Right atrium auricular region (tissue), 2 donors: ENCODE data around the gene RNLS. TPM values are rescaled to one million over a fixed set of nuclear protein-coding genes. Genes with fewer than 3 reads are reported as not detected.

Experiments
- DNase-seq: peaks from one replicate; pipeline ENCODE4 v3.0.0-alpha.2; 2019; ENCODE audit warnings: low spot score
- H3K27ac ChIP-seq, 2 donors: fragments of 200-600 bp; sonication (generic); 1 replicate in 1 of 2; 2 replicates in 1 of 2; pipeline ENCODE4 v1.5.1; 2016 to 2019
- H3K27me3 ChIP-seq, 2 donors: fragments of 200-600 bp; sonication (generic); one replicate each; pipeline versions ENCODE4 v1.5.1 to v1.6.0; 2017 to 2019
- H3K36me3 ChIP-seq: fragments of 200-600 bp; sonication (generic); one replicate; pipeline ENCODE4 v1.5.1; 2016
- H3K4me1 ChIP-seq, 2 donors: fragments of 200-600 bp; sonication (generic); one replicate each; pipeline versions ENCODE4 v1.5.1 to v1.6.0; 2017 to 2019
- H3K4me3 ChIP-seq, 2 donors: fragments of 200-600 bp; sonication (generic); 1 replicate in 1 of 2; 2 replicates in 1 of 2; pipeline ENCODE4 v1.5.1; 2017 to 2019; ENCODE audit warnings: mild to moderate bottlenecking in 1 of 2, moderate library complexity in 1 of 2
- H3K9me3 ChIP-seq, 2 donors: fragments of 200-600 bp; sonication (generic); one replicate each; pipeline ENCODE4 v1.5.1; 2019
- total RNA-seq, 2 donors: library from RNA; depleted of rRNA; stranded (reverse); fragments of >200 nt; gene quantifications; one replicate each; pipeline ENCODE4 v1.1.0, GENCODE V29; 2016
- TF ChIP-seq, protein P1 (sequence below), 2 donors: fragments of 200-600 bp; sonication (generic); IDR thresholded peaks; one replicate each; pipeline ENCODE4 v1.5.1; 2019; ENCODE audit warnings: antibody characterized with exemption in 2 of 2

Gene RNLS
- total RNA-seq, 2 donors from 2014 or later: 14.9 to 26.8 TPM

DNA sequence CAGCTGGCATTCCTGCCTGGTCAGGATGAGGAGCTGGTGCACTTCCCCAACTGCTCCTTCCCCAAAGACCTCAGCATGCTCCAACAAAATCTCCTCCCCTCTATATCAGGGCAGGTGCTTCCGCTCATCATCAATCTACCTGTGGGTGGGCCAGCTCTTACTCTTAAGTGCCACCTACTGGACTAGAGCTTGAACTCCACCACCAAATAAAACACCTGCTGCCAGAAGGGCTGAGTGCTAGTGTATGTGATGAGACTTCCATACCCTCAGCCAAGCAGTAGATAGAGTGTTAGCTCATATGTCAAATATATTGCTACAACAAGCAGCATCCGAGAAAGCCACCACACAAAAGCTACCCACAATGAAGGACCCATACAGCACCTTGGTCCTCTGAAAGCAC is 264.3 kb downstream of the RNLS start:
- peaks cover 0 to 30% of the 10 kb centered on the region in 2 donors for H3K9me3 ChIP-seq
- no peak overlapping the region for H3K4me3 ChIP-seq
- H3K27me3 ChIP-seq: no peaks in the 10 kb centered on the region
- H3K4me1 ChIP-seq: no peaks in the 10 kb centered on the region
- no peaks in the 10 kb centered on the region for H3K36me3 ChIP-seq
- TF ChIP-seq, protein P1, sequence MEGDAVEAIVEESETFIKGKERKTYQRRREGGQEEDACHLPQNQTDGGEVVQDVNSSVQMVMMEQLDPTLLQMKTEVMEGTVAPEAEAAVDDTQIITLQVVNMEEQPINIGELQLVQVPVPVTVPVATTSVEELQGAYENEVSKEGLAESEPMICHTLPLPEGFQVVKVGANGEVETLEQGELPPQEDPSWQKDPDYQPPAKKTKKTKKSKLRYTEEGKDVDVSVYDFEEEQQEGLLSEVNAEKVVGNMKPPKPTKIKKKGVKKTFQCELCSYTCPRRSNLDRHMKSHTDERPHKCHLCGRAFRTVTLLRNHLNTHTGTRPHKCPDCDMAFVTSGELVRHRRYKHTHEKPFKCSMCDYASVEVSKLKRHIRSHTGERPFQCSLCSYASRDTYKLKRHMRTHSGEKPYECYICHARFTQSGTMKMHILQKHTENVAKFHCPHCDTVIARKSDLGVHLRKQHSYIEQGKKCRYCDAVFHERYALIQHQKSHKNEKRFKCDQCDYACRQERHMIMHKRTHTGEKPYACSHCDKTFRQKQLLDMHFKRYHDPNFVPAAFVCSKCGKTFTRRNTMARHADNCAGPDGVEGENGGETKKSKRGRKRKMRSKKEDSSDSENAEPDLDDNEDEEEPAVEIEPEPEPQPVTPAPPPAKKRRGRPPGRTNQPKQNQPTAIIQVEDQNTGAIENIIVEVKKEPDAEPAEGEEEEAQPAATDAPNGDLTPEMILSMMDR (IDR thresholded peaks at IDR 0.05): no peak
- H3K27ac ChIP-seq: no peak overlapping the region
- DNase-seq: no peak

DNA sequence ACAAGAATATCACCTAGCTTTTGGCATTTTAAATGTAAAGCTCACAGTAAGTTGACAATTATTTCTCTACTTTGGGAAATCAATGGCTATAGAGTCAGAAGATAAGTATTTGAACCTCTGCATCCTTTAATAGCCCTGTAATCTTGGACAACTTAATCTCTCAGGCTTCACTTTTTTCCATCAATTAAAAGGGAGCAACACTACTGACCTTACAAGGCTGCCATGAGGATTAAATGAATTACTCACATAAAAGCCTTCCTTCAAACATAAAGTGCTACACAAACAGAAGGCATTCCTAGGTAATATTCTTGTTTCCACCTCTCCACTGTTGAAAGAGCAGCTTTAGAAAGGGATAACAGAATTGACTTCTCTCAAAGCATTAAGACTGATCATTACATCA is 266.0 kb downstream of the RNLS start:
- Histone ChIP-seq H3K4me3 (no peak overlapping the region), H3K27ac (no peak overlapping the region), H3K4me1 (no peaks in the 10 kb centered on the region), H3K36me3 (no peaks in the 10 kb centered on the region), H3K27me3 (no peaks in the 10 kb centered on the region), H3K9me3 (peaks cover 0 to 26% of the 10 kb centered on the region in 2 donors)
- TF ChIP-seq, protein P1 (IDR thresholded peaks at IDR 0.05): no peak
- no peak for DNase-seq

DNA sequence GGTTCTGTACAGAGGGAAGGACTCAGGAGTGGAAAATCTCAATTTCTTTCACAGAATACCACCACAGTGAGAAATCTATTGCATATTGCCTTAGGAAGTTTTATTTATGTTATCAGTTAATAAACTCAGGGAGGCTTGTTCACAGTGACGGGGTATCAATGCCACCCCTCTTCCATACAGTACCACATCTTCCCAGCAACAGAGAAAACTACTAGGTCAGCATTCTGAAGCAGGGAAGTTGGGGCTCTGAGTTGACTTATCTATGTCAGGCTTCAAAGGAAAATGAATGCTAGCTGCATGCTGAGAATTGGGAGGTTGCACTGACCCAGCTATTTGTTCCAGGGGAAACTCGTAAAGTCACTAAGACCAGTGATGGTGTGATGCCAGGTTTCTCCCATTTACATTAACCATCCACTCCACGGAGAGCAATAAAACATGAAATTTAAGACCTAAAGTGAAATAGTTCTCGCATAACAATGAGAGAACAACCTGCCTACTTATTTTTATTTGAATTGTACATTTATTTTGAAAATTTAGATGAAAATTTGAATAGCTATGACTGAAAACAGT is 266.7 kb downstream of the RNLS start:
- Histone ChIP-seq H3K9me3 (peaks cover 0 to 26% of the 10 kb centered on the region in 2 donors), H3K4me3 (no peak overlapping the region), H3K27ac (no peak overlapping the region), H3K36me3 (no peaks in the 10 kb centered on the region), H3K27me3 (no peaks in the 10 kb centered on the region), H3K4me1 (no peaks in the 10 kb centered on the region)
- TF ChIP-seq, protein P1 (IDR thresholded peaks at IDR 0.05): no peak
- DNase-seq: no peak

DNA sequence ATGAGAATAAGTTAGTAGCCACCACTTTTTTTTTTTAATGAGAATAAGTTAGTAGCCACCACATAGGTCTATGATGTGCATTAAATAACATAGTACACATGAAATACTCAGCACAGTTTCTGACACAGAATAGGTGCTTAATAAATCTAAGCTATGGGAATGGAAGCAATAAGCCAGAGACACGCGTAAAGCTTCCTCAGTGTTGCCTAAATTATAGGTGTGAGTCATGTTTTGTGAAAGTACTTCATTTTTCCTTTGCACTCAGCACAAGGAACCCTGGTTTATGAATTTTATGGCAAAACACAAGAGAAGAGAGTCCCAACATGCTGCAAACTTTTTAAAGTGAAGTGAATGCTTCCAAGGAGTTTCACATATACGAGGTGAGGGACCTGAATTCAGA is 267.4 kb downstream of the RNLS start:
- Histone ChIP-seq H3K9me3 (peaks cover 0 to 22% of the 10 kb centered on the region in 2 donors), H3K4me3 (no peak overlapping the region), H3K4me1 (no peaks in the 10 kb centered on the region), H3K27me3 (no peaks in the 10 kb centered on the region), H3K27ac (no peak overlapping the region), H3K36me3 (no peaks in the 10 kb centered on the region)
- TF ChIP-seq, protein P1 (IDR thresholded peaks at IDR 0.05): no peak
- no peak for DNase-seq

DNA sequence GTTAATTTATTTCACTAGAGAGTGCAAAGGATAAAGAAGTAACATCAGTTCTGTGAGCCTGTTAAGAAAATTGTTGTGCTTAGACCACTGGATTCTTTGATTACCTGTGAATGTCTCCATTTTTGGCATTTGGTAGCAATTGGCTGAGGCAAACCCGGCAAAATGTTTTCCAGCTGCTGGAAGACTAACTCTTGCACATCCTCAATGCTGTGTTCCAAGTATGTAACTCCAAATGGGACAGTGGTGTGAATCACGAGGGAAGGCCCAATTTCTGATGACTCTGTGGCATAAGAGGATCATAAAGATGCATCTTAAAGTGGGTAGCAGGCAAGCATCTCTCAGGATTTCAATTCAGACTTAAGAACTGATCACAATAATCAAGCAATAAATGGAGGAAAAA is 268.8 kb downstream of the RNLS start:
- Histone ChIP-seq H3K27me3 (no peaks in the 10 kb centered on the region), H3K27ac (no peak overlapping the region)
- TF ChIP-seq, protein P1 (IDR thresholded peaks at IDR 0.05): no peak

DNA sequence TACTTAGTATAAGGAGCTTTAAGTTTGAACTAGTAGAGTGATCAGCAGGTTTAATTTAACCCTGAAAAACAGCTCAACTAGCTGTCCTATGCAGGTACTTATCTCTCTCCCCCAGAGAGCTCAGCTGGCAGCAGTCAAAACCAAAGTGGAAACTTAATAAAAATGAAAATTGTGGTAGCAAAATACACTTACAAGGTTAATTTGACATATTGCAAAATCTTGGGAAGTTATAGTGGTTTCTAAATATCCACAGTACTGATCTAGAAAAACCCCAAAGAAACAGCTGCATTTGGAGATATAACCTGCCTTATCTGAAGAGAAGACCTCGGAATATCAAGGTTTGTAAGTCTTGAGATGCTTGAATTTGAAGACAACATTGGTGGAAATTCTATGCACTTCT is 269.2 kb downstream of the RNLS start:
- TF ChIP-seq, protein P1 (IDR thresholded peaks at IDR 0.05): no peak
- Histone ChIP-seq H3K4me3 (no peak overlapping the region), H3K9me3 (peaks cover 0 to 3% of the 10 kb centered on the region in 2 donors), H3K36me3 (no peaks in the 10 kb centered on the region), H3K4me1 (no peaks in the 10 kb centered on the region), H3K27ac (no peak overlapping the region), H3K27me3 (no peaks in the 10 kb centered on the region)
- no peak for DNase-seq

More for the DNA sequence above, 268.8 kb downstream of the RNLS start:
- DNase-seq: no peak
- Histone ChIP-seq H3K4me1 (no peaks in the 10 kb centered on the region), H3K9me3 (peaks cover 0 to 8% of the 10 kb centered on the region in 2 donors), H3K4me3 (no peak overlapping the region), H3K36me3 (no peaks in the 10 kb centered on the region)
